GM23338 (cell line): Measurements from ENCODE around the gene TMEM147. TPM values are rescaled to one million over a fixed set of nuclear protein-coding genes. Genes with fewer than 3 reads are reported as not detected.

ENCODE experiments used
- ATAC-seq: fragments of 200-7000 bp; cut with Tn5 transposase; 3 replicates; pipeline ENCODE4 v1.9.1; 2020
- DNase-seq: peaks from one replicate; pipeline ENCODE4 v3.0.0-alpha.2; 2015; ENCODE audit warnings: low spot score
- H2AFZ ChIP-seq: fragments of 200-600 bp; sonication (generic); 2 replicates; pipeline ENCODE4 v1.8.0; 2016; ENCODE audit warnings: antibody characterized with exemption, mild to moderate bottlenecking, moderate library complexity
- H3F3A ChIP-seq: fragments of 200-600 bp; sonication (generic); replicated peaks from 2 replicates; pipeline ENCODE4 v1.8.0; 2017; ENCODE audit warnings: antibody characterized with exemption, mixed run types, low read depth
- H3K27ac ChIP-seq: fragments of 200-600 bp; sonication (generic); 2 replicates; pipeline ENCODE4 v1.6.1; 2016; ENCODE audit warnings: low read depth
- H3K27me3 ChIP-seq: fragments of 200-600 bp; sonication (generic); 2 replicates; pipeline ENCODE4 v1.8.0; 2016; ENCODE audit warnings: mild to moderate bottlenecking, mixed run types, moderate library complexity; ENCODE audit not compliant: insufficient read depth
- H3K36me3 ChIP-seq: fragments of 200-600 bp; sonication (generic); 2 replicates; pipeline ENCODE4 v1.8.0; 2016; ENCODE audit warnings: mild to moderate bottlenecking; ENCODE audit not compliant: insufficient read depth
- H3K4me1 ChIP-seq: fragments of 200-600 bp; sonication (generic); 2 replicates; pipeline ENCODE4 v1.8.0; 2016; ENCODE audit warnings: mild to moderate bottlenecking, moderate library complexity; ENCODE audit not compliant: insufficient read depth
- H3K4me2 ChIP-seq: fragments of 200-600 bp; sonication (generic); 2 replicates; pipeline ENCODE4 v1.7.1; 2017; ENCODE audit warnings: mixed run types
- H3K4me3 ChIP-seq: fragments of 200-600 bp; sonication (generic); 2 replicates; pipeline ENCODE4 v1.6.1; 2016; ENCODE audit warnings: mixed run types
- H3K79me2 ChIP-seq: fragments of 200-600 bp; sonication (generic); replicated peaks from 2 replicates; pipeline ENCODE4 v1.8.0; 2017; ENCODE audit warnings: mild to moderate bottlenecking; ENCODE audit not compliant: insufficient read depth
- H3K9me2 ChIP-seq: fragments of 200-600 bp; sonication (generic); 2 replicates; pipeline ENCODE4 v1.8.0; 2017; ENCODE audit not compliant: insufficient read depth
- H4K20me1 ChIP-seq: fragments of 200-600 bp; sonication (generic); replicated peaks from 2 replicates; pipeline ENCODE4 v1.8.0; 2017; ENCODE audit warnings: mild to moderate bottlenecking; ENCODE audit not compliant: insufficient read depth
- H3K27ac Mint-ChIP-seq: 2 replicates; pipeline ENCODE4 v1.8.0; 2020; ENCODE audit warnings: inconsistent platforms, mild to moderate bottlenecking, moderate library complexity, mixed read lengths
- H3K27me3 Mint-ChIP-seq: 3 replicates; pipeline ENCODE4 v1.8.0; 2022; ENCODE audit warnings: low read depth, mild to moderate bottlenecking, moderate library complexity, mixed read lengths, inconsistent platforms; ENCODE audit not compliant: insufficient read depth, poor library complexity
- H3K36me3 Mint-ChIP-seq: 3 replicates; pipeline ENCODE4 v1.8.0; 2021; ENCODE audit warnings: low read depth, mild to moderate bottlenecking, inconsistent platforms, moderate library complexity, mixed read lengths
- H3K4me1 Mint-ChIP-seq: 3 replicates; pipeline ENCODE4 v1.8.0; 2020; ENCODE audit warnings: mild to moderate bottlenecking, inconsistent platforms, mixed read lengths
- H3K4me3 Mint-ChIP-seq: 3 replicates; pipeline ENCODE4 v1.8.0; 2021; ENCODE audit warnings: moderate library complexity, mild to moderate bottlenecking, inconsistent platforms, mixed read lengths
- H3K9me3 Mint-ChIP-seq: 3 replicates; pipeline ENCODE4 v1.8.0; 2020; ENCODE audit warnings: moderate library complexity, mild to moderate bottlenecking, inconsistent platforms, mixed read lengths
- CREB1 ChIP-seq: fragments of 250-450 bp; sonication (Bioruptor Pico); IDR thresholded peaks from 2 replicates; pipeline ENCODE4 v1.5.0; 2020; ENCODE audit warnings: low read depth, mild to moderate bottlenecking, moderate library complexity
- EZH2 ChIP-seq: fragments of 200-600 bp; sonication (generic); IDR thresholded peaks from one replicate; pipeline ENCODE4 v1.8.0; 2017; ENCODE audit warnings: antibody characterized with exemption, mild to moderate bottlenecking, low read depth; ENCODE audit not compliant: unreplicated experiment
- EZH2phosphoT487 ChIP-seq: fragments of 200-600 bp; sonication (generic); IDR thresholded peaks from one replicate; pipeline ENCODE4 v1.8.1; 2018; ENCODE audit warnings: antibody characterized with exemption; ENCODE audit not compliant: unreplicated experiment
- NANOG ChIP-seq: IDR thresholded peaks from 2 replicates; pipeline ENCODE4 v1.6.1; 2016; ENCODE audit warnings: antibody characterized with exemption, borderline replicate concordance
- POLR2AphosphoS5 ChIP-seq: IDR thresholded peaks from 2 replicates; pipeline ENCODE4 v1.6.1; 2016; ENCODE audit warnings: antibody characterized with exemption, low read depth
- STAT1 ChIP-seq: IDR thresholded peaks from one replicate; pipeline ENCODE4 v1.6.1; 2016; ENCODE audit warnings: antibody characterized with exemption; ENCODE audit not compliant: unreplicated experiment
- ZNF114 ChIP-seq: fragments of 250-450 bp; sonication (Bioruptor Pico); IDR thresholded peaks from 2 replicates; pipeline ENCODE4 v1.5.0; 2020; ENCODE audit warnings: mild to moderate bottlenecking, moderate library complexity
- ZNF331 ChIP-seq: fragments of 250-450 bp; sonication (Bioruptor Pico); IDR thresholded peaks from 2 replicates; pipeline ENCODE4 v1.5.0; 2020; ENCODE audit warnings: low read depth, mild to moderate bottlenecking, moderate library complexity
- polyA plus RNA-seq: library from polyadenylated mRNA; unstranded; fragments of >200 nt; fragmentation: Nextera tagmentation; extraction: Ambion mirVana; gene quantifications from 2 replicates; pipeline ENCODE4 v1.2.1, GENCODE V29; 2016
- total RNA-seq: library from RNA; depleted of rRNA; stranded (reverse); fragments of >200 nt; shearing (Covaris generic); gene quantifications from 2 replicates; pipeline ENCODE4 v1.2.3, GENCODE V29; 2014
- TF ChIP-seq, protein P1 (sequence below): fragments of 250-450 bp; sonication (Bioruptor Pico); IDR thresholded peaks from 2 replicates; pipeline ENCODE4 v1.5.0; 2020; ENCODE audit warnings: mild to moderate bottlenecking, moderate library complexity
- TF ChIP-seq, protein P2 (sequence below), 2 experiments: fragments of 200-600 bp in 1 of 2; sonication (generic) in 1 of 2; conservative IDR thresholded peaks; 2 replicates each; pipeline versions ENCODE4 v1.5.1 to v1.6.1; 2016 to 2017; ENCODE audit warnings: antibody characterized with exemption in 2 of 2, low read depth in 2 of 2, mild to moderate bottlenecking in 2 of 2, moderate library complexity in 1 of 2
- TF ChIP-seq, protein P3 (sequence below): IDR thresholded peaks from one replicate; pipeline ENCODE4 v1.6.1; 2018; ENCODE audit warnings: antibody characterized with exemption; ENCODE audit not compliant: unreplicated experiment
- TF ChIP-seq, protein P4 (sequence below): IDR thresholded peaks from 2 replicates; pipeline ENCODE4 v1.6.1; 2016; ENCODE audit warnings: antibody characterized with exemption

Gene TMEM147
- total and polyA plus RNA-seq, 2 experiments from 2014 or later = 164 to 272 TPM

DNA sequence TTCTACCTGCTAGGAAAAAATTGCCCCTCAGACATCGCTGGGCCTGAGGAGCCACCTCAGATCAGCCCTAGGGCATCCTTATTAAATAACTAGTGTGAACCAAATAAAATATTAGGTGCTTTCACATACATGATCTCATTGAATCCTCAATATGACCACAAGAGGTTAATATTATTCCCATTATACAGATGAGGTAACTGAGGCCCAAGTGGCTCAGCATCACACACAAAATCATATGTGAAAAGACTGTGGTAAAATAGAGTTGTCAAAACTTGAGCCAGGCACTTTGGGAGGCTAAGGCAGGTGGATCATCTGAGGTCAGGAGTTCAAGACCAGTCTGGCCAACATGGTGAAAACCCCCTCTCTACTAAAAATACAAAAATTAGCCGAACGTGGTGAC is 29.1 kb upstream of the TMEM147 start (continued):
- TF ChIP-seq, protein P1, sequence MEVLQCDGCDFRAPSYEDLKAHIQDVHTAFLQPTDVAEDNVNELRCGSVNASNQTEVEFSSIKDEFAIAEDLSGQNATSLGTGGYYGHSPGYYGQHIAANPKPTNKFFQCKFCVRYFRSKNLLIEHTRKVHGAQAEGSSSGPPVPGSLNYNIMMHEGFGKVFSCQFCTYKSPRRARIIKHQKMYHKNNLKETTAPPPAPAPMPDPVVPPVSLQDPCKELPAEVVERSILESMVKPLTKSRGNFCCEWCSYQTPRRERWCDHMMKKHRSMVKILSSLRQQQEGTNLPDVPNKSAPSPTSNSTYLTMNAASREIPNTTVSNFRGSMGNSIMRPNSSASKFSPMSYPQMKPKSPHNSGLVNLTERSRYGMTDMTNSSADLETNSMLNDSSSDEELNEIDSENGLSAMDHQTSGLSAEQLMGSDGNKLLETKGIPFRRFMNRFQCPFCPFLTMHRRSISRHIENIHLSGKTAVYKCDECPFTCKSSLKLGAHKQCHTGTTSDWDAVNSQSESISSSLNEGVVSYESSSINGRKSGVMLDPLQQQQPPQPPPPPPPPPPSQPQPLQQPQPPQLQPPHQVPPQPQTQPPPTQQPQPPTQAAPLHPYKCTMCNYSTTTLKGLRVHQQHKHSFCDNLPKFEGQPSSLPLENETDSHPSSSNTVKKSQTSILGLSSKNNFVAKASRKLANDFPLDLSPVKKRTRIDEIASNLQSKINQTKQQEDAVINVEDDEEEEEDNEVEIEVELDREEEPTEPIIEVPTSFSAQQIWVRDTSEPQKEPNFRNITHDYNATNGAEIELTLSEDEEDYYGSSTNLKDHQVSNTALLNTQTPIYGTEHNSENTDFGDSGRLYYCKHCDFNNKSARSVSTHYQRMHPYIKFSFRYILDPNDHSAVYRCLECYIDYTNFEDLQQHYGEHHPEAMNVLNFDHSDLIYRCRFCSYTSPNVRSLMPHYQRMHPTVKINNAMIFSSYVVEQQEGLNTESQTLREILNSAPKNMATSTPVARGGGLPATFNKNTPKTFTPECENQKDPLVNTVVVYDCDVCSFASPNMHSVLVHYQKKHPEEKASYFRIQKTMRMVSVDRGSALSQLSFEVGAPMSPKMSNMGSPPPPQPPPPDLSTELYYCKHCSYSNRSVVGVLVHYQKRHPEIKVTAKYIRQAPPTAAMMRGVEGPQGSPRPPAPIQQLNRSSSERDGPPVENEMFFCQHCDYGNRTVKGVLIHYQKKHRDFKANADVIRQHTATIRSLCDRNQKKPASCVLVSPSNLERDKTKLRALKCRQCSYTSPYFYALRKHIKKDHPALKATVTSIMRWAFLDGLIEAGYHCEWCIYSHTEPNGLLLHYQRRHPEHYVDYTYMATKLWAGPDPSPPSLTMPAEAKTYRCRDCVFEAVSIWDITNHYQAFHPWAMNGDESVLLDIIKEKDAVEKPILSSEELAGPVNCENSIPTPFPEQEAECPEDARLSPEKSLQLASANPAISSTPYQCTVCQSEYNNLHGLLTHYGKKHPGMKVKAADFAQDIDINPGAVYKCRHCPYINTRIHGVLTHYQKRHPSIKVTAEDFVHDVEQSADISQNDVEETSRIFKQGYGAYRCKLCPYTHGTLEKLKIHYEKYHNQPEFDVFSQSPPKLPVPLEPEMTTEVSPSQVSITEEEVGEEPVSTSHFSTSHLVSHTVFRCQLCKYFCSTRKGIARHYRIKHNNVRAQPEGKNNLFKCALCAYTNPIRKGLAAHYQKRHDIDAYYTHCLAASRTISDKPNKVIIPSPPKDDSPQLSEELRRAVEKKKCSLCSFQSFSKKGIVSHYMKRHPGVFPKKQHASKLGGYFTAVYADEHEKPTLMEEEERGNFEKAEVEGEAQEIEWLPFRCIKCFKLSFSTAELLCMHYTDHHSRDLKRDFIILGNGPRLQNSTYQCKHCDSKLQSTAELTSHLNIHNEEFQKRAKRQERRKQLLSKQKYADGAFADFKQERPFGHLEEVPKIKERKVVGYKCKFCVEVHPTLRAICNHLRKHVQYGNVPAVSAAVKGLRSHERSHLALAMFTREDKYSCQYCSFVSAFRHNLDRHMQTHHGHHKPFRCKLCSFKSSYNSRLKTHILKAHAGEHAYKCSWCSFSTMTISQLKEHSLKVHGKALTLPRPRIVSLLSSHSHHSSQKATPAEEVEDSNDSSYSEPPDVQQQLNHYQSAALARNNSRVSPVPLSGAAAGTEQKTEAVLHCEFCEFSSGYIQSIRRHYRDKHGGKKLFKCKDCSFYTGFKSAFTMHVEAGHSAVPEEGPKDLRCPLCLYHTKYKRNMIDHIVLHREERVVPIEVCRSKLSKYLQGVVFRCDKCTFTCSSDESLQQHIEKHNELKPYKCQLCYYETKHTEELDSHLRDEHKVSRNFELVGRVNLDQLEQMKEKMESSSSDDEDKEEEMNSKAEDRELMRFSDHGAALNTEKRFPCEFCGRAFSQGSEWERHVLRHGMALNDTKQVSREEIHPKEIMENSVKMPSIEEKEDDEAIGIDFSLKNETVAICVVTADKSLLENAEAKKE (CRISPR knock-in tag) = no peak

DNA sequence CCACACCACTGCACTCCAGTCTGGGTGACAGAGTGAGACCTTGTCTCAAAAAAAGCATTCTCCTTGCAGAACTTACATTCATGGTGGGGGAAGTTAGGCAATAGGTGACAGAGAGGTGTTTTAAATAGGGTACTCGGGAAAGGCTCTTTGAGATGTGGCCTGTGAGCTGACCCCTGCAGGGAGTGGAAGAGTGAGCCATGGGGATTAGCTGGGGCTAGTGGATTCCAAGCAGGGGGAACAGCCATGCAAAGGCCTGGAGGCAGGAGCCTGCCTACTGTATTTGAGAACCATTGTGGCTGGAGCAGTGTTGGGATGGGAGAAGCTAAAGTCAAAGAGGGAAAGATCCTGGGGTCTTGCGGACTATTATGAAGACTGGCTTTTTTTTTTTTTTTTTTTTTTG is 28.1 kb upstream of the TMEM147 start:
- H3K27ac Mint-ChIP-seq = no peak overlapping the region
- Histone ChIP-seq H3K4me2 (no peak overlapping the region), H3K4me1 (peaks cover 24% of the 10 kb centered on the region), H3K9me2 (no peaks in the 10 kb centered on the region), H3K79me2 (no peaks in the 10 kb centered on the region), H3K27ac (no peak overlapping the region), H2AFZ (no peak overlapping the region), H3K36me3 (no peaks in the 10 kb centered on the region), H3K4me3 (no peak overlapping the region), H4K20me1 (no peaks in the 10 kb centered on the region), H3F3A (no peaks in the 10 kb centered on the region), H3K27me3 (no peaks in the 10 kb centered on the region)
- no peaks in the 10 kb centered on the region for H3K36me3 Mint-ChIP-seq
- ATAC-seq = no peak
- no peaks in the 10 kb centered on the region; the same call in 2 of the 3 replicates for H3K9me3 Mint-ChIP-seq
- H3K4me3 Mint-ChIP-seq = no peak overlapping the region
- DNase-seq = no peak
- peaks cover 25% of the 10 kb centered on the region for H3K4me1 Mint-ChIP-seq
- H3K27me3 Mint-ChIP-seq = peaks cover 8% of the 10 kb centered on the region
- TF ChIP-seq EZH2 (no peak), EZH2phosphoT487 (no peak), ZNF331 (CRISPR knock-in tag) (no peak), CREB1 (CRISPR knock-in tag) (no peak), STAT1 (no peak), NANOG (no peak), ZNF114 (no peak), POLR2AphosphoS5 (no peak)
- TF ChIP-seq, protein P2, sequence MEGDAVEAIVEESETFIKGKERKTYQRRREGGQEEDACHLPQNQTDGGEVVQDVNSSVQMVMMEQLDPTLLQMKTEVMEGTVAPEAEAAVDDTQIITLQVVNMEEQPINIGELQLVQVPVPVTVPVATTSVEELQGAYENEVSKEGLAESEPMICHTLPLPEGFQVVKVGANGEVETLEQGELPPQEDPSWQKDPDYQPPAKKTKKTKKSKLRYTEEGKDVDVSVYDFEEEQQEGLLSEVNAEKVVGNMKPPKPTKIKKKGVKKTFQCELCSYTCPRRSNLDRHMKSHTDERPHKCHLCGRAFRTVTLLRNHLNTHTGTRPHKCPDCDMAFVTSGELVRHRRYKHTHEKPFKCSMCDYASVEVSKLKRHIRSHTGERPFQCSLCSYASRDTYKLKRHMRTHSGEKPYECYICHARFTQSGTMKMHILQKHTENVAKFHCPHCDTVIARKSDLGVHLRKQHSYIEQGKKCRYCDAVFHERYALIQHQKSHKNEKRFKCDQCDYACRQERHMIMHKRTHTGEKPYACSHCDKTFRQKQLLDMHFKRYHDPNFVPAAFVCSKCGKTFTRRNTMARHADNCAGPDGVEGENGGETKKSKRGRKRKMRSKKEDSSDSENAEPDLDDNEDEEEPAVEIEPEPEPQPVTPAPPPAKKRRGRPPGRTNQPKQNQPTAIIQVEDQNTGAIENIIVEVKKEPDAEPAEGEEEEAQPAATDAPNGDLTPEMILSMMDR (conservative IDR thresholded peaks at IDR 0.05; ENCODE audit: low read depth in 2 of 2) = no peak
- TF ChIP-seq, protein P3, sequence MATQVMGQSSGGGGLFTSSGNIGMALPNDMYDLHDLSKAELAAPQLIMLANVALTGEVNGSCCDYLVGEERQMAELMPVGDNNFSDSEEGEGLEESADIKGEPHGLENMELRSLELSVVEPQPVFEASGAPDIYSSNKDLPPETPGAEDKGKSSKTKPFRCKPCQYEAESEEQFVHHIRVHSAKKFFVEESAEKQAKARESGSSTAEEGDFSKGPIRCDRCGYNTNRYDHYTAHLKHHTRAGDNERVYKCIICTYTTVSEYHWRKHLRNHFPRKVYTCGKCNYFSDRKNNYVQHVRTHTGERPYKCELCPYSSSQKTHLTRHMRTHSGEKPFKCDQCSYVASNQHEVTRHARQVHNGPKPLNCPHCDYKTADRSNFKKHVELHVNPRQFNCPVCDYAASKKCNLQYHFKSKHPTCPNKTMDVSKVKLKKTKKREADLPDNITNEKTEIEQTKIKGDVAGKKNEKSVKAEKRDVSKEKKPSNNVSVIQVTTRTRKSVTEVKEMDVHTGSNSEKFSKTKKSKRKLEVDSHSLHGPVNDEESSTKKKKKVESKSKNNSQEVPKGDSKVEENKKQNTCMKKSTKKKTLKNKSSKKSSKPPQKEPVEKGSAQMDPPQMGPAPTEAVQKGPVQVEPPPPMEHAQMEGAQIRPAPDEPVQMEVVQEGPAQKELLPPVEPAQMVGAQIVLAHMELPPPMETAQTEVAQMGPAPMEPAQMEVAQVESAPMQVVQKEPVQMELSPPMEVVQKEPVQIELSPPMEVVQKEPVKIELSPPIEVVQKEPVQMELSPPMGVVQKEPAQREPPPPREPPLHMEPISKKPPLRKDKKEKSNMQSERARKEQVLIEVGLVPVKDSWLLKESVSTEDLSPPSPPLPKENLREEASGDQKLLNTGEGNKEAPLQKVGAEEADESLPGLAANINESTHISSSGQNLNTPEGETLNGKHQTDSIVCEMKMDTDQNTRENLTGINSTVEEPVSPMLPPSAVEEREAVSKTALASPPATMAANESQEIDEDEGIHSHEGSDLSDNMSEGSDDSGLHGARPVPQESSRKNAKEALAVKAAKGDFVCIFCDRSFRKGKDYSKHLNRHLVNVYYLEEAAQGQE = no peak
- TF ChIP-seq, protein P4, sequence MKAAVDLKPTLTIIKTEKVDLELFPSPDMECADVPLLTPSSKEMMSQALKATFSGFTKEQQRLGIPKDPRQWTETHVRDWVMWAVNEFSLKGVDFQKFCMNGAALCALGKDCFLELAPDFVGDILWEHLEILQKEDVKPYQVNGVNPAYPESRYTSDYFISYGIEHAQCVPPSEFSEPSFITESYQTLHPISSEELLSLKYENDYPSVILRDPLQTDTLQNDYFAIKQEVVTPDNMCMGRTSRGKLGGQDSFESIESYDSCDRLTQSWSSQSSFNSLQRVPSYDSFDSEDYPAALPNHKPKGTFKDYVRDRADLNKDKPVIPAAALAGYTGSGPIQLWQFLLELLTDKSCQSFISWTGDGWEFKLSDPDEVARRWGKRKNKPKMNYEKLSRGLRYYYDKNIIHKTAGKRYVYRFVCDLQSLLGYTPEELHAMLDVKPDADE = no peak
